ENCODE data around the gene IGSF3. TPM values are rescaled to one million over a fixed set of nuclear protein-coding genes. Genes with fewer than 3 reads are reported as not detected.
"Not testable (repeated sequence)": the region's sequence is repeated elsewhere in the genome, so short reads cannot be mapped to it uniquely, and the experiment has no call there.

The IGSF3 gene
- total RNA-seq, 1 donor from 2014 or later = 3.8 TPM

DNA sequence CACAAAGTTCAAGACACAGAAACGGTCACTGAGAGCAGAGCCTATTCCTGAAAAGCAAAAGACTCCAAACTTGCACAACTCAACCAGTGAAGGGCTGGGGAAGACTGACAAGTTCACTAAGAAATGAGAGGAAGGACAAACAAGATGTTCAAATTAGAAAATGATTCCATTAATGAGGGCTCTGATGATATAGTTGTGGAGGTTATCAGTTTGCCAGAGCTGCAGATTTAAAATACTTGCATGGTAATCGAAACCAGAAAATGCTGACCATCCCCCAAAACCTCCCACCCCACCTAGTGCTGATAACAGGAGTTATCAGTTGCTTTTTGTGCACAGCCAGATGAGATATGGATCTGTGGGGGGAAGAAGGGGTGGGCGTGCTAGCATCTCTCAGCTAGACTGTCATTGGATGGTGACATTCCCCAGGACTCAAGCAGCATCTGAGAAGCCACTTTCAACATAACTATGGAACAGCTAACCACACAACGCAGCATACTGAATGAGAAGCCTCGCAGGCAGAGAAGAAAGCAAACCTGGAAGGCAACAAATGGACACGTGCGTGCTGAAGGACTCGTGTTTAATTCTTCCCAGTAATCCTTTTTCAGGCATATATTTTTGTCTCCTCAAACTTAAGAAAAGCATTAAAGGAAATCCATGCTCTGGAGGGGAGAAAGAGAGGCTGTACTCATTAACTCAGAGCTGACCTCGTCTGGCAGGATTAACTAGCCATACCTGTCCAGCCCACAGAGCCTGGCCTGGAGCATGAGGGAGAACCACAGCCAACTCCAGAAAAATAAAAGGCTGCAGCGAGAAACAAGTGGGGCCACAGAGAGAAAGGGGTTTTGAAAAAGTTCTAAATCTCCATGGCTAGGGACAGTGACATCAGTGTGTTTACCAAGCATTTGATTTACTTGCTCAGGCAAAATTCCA is 35.3 kb downstream of the IGSF3 start:
- not testable (repeated sequence) for DNase-seq (ENCODE audit: low read depth)

- DNase-seq (ENCODE audit: low read depth) = not testable (repeated sequence)
Measured at GRCh38 chr1:116631554-116631953, 36.0 kb downstream of the IGSF3 start.

DNA sequence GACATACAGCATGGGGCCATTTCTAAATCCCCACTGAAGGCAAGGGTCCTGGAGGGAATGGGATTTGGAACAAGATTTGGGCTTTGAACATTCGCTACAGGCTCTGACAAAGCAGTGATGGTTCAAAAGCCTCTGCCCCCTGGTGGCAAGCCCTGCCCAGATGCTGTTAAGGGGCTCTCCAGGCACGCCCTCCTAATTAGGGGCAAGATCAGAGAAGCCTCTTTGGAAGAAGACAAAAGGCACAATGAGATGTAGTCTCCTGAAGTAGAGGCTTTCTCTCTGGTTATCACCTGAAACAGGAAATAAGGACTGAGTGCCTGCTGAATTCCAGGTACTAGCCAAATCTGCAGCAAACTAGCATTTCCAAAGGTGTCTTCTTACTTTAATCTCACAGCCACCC is 37.5 kb downstream of the IGSF3 start:
- not testable (repeated sequence) for DNase-seq (ENCODE audit: low read depth)

DNA sequence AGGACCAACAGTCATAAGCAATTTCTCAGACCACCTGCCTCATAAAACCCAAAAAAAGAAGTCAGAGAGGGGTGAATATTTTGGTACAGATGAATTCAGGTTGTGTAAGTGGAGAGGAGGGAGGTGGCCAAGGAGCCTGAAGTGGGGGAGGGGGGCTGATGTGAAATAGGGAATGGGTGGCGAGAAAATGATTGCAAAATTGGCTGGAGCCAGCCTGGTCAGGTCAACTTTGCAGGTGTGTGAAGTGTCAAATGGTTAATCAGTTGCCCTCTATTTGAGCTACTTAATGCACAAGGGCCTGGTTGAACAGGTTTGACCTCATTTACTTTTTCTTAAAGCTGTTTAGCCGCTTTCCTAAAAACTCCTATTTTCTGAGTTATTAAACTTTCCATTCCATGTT is 38.1 kb downstream of the IGSF3 start:
- not testable (repeated sequence) for DNase-seq (ENCODE audit: low read depth)

GRCh38 chr1:116628448-116628847 is 39.1 kb downstream of the IGSF3 start:
- no peak for DNase-seq (ENCODE audit: low read depth)

GRCh38 chr1:116627357-116627756 is 40.2 kb downstream of the IGSF3 start:
- DNase-seq (ENCODE audit: low read depth) = not testable (repeated sequence)

DNA sequence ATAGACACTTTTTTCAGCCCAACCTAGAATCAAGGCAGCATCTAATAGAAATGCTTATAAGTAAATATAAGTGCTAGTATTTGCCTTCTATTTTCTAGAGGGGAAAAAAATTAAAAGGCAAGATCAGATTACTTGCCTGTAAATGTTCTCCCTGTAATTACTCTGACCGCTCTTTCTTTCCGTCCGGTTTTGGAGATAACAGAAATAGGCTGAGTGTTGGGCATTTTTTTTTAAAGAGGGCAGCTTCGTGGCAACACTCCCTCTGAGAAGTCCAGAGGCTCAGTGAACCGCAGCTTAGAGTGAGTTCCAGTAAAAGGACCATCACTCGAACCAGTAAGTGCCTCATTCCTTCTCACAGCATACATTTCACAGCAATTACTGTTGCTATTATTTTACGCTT is 40.6 kb downstream of the IGSF3 start:
- DNase-seq (ENCODE audit: low read depth) = not testable (repeated sequence)

GRCh38 chr1:116625155-116625554 is 42.4 kb downstream of the IGSF3 start:
- not testable (repeated sequence) for DNase-seq (ENCODE audit: low read depth)

- DNase-seq (ENCODE audit: low read depth) = no peak
Measured at GRCh38 chr1:116624040-116624439, 43.5 kb downstream of the IGSF3 start.

GRCh38 chr1:116622496-116622895 is 45.0 kb downstream of the IGSF3 start:
- DNase-seq (ENCODE audit: low read depth) = not testable (repeated sequence)

DNA sequence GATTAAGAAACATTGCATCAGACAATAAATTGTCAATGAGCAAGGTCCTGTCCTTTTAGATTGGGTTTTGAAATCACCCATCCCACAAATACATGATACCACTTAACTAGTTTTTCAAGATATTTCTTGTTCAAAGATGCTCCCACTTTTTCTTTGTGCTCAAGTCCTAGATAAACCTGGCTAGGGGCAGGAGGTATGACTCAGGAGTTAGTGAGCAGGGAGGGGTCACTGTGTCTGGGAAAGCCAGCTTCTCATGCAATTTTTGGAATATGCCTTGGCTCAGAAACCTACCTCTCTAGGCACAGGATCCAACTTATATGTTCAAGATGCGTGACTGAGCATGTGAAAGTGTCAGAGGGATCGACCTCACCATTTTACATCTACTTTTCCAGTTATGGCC is 45.8 kb downstream of the IGSF3 start:
- DNase-seq (ENCODE audit: low read depth) = not testable (repeated sequence)

GRCh38 chr1:116620392-116620791 is 47.1 kb downstream of the IGSF3 start:
- not testable (repeated sequence) for DNase-seq (ENCODE audit: low read depth)

DNA sequence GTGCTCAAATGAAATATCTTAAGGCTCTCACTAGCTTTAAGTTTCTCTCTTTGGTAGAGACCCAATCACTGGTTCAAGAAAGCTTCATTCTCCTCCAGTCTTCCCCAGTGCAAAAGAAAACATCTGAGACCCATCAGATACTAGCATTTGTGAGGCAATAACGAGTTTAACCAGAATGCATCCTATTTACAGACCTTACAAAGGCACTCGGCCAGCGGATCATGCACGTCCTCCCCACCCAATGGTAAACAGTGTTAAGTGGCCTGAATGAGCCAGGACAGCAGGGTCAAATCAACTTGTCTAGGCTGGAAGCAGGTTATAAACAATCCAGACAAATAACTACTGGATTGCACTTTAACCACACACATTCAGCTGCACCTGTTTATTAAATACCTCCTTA is 48.4 kb downstream of the IGSF3 start:
- not testable (repeated sequence) for DNase-seq (ENCODE audit: low read depth)

DNA sequence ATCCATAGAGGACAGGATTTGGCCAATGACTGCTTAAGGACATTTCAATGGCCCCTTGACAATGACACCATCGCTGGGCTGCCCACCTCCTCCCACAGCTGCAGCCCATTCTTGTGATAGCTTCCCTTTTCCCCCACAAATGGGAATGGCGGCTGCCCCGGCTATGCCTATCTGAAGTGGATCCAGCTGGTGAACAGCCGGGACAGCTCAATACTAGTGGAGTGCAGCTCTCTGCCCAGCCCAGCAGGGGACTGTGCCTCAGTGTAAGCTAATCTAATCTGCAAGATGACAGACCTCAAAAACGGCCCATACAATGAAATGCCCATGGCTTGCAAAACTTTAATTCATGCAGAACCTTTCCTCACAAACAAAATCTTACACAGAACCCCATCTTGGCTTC is 49.7 kb downstream of the IGSF3 start:
- DNase-seq (ENCODE audit: low read depth) = not testable (repeated sequence)

DNA sequence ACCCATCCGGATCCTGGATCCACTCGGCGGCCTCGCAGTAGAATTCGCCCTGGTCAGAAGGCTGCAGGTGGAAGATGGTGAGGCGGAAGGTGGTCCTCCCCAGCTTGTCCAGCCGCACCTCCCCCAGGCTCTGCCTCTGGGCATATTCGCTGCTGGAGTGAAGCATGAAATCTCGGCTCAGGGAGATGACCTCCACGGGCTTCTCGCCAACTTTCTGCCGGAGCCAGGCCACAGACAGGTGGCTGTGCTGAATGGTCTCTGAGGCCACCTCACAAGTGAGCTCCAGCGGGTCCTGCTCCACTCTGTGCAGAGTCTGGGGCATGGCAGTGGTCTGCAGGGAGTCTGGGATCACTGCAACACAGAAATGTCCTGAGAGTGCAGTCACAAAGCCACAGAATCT is 53.7 kb downstream of the IGSF3 start:
- peak; percentile 49 for DNase-seq (ENCODE audit: low read depth)

- not testable (repeated sequence) for DNase-seq (ENCODE audit: low read depth)
Measured at GRCh38 chr1:116609801-116610371, 57.6 kb downstream of the IGSF3 start.

DNA sequence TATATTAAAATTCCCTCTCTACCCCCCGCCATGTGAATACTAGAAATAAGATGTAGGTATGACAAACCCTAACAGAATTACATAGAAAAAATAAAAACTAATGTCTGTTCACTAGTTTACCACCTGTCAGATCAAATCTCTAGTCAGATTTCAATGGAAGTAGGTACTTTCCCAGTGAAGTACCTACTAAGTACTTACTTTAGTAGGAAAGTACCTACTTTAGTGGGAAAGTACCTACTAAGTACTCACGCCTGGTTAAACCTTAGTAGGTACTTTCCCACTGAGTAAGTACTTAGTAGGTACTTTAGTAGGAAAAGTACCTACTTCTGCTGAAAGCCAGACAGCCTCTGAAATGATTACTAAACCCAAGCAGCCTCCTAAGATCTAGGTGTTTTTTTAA is 58.7 kb downstream of the IGSF3 start:
- DNase-seq (ENCODE audit: low read depth) = not testable (repeated sequence)

DNA sequence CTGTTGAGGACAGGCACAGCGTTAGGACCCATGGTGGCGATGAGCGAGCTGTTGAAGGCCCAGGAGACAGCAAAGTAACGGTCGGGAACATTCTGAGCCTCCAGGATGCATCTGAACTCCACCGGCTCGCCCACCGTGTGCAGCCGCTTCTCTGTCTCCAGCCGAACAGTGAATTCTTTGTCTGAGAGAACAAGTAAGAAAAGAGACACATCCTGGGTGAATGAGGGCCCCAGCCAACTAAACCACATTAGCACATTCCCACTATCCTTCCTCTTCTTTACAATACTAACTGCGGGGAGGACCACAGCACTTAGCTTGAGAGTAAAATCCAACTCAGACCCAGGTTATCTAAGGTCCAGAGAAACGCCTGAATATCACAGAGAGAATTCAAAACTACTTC is 59.4 kb downstream of the IGSF3 start:
- DNase-seq (ENCODE audit: low read depth) = not testable (repeated sequence)

DNA sequence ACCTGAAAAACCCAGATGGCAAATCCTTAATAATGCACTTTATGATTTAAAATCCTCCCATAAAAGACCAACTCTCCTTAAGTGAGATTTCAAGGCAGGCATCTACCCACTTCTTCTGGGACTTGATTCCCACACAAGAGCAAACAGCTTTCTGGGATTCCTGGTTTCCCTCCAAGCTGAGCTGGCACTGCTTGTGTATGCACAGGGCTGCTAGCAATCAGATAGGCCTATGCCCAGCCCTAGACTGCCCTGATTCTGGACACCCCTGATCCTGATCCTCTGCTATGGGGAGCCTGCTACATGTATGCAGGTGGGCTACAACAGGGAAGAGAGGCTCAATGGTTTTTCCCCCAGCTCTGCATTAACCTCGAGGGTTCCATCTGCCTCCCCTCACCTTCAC is 60.1 kb downstream of the IGSF3 start:
- not testable (repeated sequence) for DNase-seq (ENCODE audit: low read depth)

GRCh38 chr1:116606067-116606466 is 61.5 kb downstream of the IGSF3 start:
- DNase-seq (ENCODE audit: low read depth) = not testable (repeated sequence)

GRCh38 chr1:116605315-116605714 is 62.2 kb downstream of the IGSF3 start:
- DNase-seq (ENCODE audit: low read depth) = no peak

DNA sequence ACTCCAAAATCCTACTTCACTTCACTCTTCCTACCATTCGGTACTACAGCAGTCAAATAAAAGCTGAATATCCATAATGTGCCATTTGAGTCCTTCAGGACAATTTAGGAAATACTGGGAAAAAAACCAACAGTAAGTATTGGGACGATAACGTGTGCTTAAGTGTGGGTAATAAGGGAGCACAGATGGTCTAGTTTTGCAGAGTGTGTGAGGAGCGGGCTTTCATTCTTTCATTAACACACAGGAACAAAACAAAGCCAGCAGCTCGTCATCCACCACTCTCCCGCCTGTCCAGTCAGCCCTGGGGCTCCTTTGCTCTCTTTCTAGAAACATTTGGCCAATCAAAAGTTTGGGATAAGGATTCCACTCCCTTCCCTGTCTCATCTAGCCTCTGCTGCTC is 63.1 kb downstream of the IGSF3 start:
- not testable (repeated sequence) for DNase-seq (ENCODE audit: low read depth)
